HG03378 (cell line): ENCODE measurements around the gene TBXA2R.
"Not testable (repeated sequence)": the region's sequence is repeated elsewhere in the genome, so short reads cannot be mapped to it uniquely, and the experiment has no call there.

ENCODE experiments used
- ATAC-seq: cut with Tn5 transposase; IDR thresholded peaks from one replicate; pipeline ENCODE4 v1.9.1; 2021; ENCODE audit warnings: mild to moderate bottlenecking, moderate library complexity; ENCODE audit not compliant: unreplicated experiment

TBXA2R gene

DNA sequence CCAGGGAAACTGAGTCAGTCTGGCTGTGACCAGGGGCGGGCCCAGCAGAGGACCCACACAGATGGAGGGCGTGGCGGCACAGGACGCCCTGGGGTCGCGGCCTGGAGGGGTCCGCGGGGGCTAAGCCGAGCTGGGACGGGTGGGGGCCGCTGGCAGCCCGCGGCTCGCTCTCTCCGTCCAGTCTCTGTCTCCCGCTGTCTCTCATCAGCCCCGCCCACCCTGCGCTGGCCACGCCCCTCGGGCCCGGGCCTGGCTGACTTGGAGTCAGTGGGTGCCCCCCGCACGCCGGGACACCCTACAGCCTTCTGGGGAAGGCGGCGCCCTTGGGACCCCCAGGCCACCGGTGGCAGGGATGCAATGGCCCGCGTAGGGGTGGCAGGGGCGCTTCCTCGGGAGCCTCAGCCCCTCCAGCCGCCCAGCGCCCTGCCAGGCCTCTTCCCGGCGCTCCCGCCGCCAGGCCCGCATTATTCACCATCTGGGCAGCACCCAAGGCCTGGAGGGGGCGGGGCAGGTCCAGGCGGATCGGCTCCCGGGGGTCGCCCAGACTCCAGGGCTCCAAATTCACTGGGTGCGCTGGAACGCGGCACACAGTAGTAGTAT, at the start of gene TBXA2R:
TBXA2R (minus strand) TSS at position 186 of the 600 bp plus-strand sequence. CDS start 6,241 bp downstream, outside the sequence.
- ATAC-seq, result no peak

DNA sequence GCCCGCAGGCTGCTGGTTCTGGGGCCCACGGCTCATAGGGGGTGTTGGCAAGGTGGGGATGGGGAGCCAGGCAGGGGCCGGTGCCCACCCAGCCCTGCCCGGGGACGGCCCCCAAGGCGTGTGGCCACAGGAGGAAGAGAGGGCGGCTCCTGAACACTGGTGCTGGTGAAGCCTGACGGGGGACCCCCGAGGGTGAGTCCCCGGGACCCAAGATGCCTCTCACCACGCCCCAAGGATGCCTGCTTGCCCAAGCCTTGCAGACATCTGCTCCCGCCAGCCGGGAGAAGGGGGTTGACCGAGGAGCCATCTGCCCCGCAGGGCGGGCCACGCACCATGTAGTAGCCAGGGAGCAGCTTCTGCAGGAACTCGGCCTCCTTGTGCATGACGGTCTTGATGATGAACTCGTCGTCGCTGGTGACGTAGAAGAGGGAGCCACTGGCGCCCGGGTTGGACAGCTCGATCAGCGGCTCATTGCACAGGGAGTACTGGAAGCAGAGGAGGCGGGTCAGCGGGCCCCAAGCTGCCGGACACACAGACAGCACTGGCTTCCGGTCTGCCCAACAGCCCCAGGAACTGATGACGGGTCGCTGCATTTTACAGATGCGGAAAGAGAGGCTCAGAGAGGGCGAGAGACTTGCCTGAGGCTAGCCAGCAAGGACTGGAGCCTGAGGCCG, 49.5 kb upstream of the TBXA2R start:
- no peak for ATAC-seq

DNA sequence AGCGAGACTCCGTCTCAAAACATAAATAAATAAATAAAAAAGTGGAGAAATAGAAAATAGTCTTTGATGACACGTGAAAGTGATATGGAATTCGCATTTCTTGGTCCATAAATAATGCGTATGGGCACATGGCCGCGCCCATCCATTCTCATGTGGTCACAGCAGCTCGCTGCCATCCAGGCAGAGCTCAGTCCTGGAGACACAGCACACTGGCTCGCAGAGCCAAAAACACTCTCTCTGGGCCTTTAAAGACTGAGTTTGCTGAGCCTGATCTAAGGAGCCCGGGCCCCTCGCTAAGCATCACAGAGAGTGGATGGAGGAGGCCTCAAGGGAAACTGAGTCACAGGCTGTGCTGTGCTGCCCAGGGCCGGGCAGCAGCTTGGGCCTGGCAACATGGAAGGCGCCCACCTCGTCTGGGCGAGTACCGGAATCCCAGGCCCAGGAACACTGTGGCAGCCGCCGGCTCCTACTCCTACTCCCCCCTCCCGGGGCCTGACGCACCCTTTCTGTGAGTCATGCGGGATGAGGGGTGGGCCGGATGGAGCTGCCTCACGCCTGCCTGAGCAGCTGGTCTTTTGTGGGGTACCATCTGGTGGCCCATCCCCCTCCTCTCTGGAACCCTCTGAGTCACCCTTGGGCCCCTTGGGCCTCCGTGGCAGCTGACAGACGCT, 48.9 kb upstream of the TBXA2R start:
- ATAC-seq, result no peak

- no peak for ATAC-seq
Observed at GRCh38 chr19:3653865-3654513, 47.3 kb upstream of the TBXA2R start.

DNA sequence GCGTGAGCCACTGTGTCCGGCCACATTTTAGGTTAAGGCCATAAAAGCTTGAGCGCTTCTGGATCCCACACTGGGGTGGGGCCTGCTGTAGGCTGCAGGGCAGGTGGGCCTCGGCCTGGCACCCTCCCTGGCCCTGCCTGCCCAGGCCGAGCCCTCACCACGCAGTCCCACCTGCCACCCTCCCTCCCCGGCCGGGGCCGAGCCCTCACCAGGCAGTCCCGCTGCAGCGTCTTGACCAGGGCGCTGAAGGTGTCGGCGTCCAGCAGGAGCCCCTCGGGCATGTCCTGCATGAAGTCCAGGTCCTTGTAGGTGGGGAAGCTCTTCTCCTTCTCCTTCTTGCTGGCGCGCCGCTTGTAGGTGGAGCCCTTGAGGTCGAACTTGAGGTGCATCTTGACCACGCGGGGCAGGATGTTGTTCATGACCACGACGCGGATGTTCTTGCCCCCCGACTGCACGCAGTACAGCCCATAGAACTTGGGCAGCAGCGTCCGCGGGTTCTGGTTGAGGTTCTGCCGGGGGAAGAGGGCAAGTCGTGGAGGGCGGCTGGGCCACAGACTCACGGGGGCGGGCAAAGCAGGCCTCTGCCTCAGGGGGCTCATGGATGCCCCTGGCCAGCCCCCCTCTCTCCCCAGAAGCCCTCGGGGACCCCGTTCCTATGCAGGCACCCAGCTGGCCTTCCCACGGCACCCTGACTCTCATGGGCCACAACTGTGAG, 46.6 kb upstream of the TBXA2R start:
- no peak for ATAC-seq

DNA sequence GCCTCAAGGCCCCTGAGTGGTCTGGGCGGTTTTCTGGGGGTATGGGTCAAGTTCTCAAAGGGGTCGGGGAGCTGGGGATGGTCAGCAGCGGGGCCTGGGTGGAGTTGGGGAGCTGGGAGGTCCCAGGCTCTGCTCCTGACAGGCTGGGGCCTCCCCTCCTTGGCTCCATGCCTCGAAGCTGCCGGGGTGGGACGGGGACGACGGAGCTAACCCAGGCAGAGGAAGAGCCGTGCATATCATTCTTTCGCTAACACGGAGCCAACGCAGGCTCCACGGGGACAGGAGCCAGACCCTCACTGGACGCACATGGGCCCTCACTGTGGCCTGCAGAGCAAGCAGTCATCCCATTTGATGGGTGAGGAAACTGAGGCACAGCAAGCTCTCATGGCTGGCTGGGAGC, 45.7 kb upstream of the TBXA2R start:
- no peak for ATAC-seq

DNA sequence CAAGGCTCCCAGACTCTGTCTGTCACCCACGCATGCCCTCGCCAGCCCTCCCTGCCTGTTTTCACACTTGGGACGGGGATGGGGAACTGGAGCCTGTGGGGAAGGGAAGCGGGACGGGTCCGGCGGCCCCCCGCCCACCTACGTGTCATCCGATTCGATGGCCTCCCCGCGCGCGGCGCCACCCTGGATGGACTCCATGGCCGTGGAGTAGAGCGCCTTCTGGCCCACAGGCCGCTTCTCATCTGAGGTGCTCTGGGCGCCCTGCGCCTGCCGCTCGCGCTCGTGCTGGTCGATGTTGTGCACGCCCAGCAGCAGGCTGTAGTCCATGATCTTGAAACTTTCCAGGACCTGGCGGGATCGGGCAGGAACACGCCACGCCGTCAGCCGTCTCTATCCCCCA, 45.0 kb upstream of the TBXA2R start:
- no peak for ATAC-seq

DNA sequence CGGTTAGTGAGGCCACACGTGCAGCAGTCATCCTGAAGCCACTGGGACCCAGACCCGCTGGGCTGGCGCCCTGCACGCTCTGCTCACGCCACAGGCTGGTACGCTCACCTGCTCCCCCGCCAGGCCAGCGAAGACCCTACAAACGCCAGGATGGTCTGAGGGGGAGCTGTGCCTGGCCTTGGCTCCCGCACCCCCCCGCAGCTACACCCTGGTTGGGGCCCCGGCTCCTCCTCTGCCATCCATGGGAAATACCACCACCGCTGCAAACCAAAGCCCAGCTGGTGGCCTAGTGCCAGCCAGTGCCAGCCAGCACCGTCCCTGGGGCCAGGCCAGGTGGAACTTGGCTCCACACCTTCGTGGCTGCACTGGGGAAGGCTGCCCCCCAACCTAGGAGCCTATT, 43.2 kb upstream of the TBXA2R start:
- no peak for ATAC-seq

DNA sequence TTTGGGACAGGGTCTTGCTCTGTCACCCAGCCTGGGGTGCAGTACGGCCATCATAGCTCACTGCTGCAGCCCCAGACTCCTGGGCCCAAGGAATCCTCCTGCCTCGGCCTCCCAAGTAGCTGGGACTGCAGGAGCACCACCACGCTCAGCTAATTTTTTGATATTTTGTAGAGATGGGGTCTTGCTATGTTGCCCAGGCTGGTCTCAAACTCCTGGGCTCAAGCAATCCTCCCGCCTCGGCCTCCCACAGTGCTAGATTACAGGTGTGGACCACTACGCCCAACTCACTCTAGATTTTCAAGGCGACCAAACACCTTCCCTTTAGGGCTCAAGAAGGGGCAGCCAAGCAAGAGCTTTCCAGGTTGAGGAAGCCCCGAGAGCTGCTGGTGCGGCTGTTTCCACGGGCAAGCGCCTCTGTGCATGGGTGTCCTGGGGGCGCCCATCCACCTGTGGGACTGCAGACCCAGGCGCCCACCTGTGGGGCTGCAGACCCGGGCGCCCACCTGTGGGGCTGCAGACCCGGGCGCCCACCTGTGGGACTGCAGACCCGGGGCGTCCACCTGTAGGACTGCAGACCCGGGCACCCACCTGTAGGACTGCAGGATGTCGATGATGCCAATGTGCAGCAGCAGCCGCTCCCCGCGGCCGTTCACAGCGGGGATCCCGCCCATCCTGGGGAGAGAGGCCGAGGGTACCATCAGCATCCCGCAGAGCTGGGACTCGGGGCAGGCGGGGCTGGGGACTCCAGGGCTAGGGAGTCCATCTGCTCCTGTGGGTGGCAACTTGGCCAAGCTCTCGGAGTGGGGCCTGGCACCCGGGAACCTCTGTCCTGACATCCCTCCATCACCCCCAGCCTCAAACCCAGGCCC, 41.6 kb upstream of the TBXA2R start:
- no peak for ATAC-seq

GRCh38 chr19:3647102-3647501, 40.4 kb upstream of the TBXA2R start:
- ATAC-seq, result not testable (repeated sequence)

GRCh38 chr19:3646336-3647092, 39.8 kb upstream of the TBXA2R start:
- ATAC-seq, result no peak

DNA sequence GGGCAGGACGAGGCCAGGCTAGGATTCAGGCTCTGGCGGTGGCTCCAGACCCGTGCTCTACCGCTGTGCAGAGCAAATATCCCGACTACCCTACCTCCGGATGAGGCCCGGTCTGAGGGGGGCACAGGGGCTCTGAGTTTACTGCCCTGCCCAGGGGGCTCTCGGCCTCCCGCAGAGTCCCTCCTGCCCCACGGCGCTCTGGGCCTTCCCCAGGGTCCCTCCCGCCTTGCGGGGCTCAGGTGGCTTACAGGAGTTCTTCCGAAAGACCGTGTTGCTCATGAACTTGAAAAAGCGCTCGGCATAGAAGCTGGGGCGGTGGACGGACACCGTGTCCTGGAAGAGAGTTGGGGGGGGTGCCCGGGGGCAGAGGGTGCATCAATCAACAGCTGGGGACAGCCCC, 39.1 kb upstream of the TBXA2R start:
- ATAC-seq, result no peak

- no peak for ATAC-seq
Observed at GRCh38 chr19:3645067-3645396, 38.4 kb upstream of the TBXA2R start.

DNA sequence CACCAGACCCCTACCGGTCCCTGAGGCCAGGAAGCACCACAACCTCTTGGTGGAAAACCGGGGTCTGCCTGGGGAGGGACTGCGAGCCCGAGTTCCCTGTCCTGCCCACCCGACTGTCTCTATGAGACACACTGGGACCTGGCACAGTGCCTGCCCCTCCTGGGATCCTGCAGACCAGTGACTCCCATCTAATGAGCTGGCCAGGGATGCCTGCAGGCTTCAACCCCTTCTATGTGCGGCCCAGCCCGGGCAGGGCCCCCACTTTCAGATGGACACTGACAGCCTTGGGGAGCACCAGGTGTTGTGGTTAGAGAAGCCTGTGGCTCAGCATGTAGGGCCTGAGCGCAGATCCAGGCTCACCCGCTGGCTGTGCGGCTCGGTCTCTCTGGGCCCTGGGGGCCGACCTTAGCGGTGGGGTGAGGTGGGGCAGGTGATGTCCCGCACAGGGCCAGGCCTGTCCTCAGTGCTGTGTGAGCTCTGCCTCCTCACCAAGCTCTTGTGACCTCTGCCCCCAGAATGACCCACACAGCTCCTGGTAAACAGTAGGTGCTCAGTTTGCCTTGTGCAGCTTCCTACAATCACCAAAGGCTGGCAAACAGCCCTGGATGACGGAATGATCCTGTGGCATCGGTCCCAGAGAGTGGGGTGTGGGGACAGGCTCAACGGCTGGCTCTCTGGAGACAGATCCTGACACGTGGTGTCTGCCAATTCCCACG, 37.8 kb upstream of the TBXA2R start:
- no peak for ATAC-seq

DNA sequence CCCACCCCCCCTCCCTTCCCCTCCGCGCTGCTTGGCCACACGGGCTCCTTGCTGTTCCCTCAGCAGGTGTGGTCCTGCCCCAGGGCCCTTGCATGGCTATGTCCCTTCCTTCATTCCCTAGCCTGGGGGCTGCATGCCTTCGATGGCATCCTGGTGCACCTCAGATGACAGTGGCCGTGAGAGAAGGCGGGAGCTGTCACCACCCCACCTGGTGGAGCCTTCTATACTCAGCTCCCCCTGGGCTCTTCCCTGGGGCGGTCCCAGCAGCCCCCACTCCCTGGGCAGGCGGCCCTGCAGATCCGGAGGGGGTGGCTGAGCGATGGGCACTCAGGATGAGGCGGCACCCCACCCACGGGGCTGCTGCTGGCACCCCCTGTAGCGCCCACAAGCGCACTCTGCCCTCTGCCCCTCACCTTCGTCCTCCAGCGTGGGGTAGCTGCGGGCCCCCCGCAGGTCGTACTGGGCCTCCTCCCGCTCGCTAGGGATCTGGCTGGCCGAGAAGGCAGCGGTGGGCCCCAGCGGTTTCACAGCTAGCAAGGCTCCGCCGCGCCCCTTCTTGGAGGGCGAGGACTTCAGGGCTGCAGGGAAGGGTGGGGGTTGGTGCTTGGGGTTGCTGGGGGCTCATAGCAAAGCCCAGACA, 37.1 kb upstream of the TBXA2R start:
- ATAC-seq, result no peak

- ATAC-seq, result no peak
Observed at GRCh38 chr19:3642987-3643673, 36.5 kb upstream of the TBXA2R start.

DNA sequence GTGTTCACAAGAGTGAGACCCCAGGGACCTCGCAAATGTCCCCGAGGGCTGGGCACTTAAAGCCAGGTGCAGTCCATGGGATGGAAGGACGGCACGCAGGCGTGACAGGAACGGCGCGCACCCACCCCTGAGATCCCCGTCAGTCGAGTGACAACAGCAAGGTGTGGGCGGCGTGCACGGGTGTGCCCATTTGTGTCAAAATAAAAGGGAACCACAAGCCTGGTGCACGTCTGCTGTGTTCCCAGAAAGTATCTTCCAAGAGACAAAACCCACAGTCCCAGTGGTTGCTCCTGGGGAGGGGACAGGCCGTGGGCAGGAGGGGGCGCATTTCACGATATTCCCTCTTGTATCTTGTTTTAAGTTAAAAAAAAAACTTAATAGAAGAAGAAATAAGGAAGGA, 35.6 kb upstream of the TBXA2R start:
- ATAC-seq, result no peak
